Retinal pigment epithelial cell (primary cell): ENCODE data around the gene OGG1.

Source experiments
- DNase-seq: peaks from one replicate; pipeline ENCODE4 v3.0.0-alpha.2; 2010; ENCODE audit warnings: low read depth
- H3K4me3 ChIP-seq: 2 replicates; pipeline ENCODE4 v1.5.1; 2011; ENCODE audit warnings: mild to moderate bottlenecking, low read length, control low read depth, moderate library complexity
- CTCF ChIP-seq: conservative IDR thresholded peaks from 2 replicates; pipeline ENCODE4 v1.5.1; 2011; ENCODE audit warnings: low read depth, low read length, control low read depth, inconsistent platforms

Gene OGG1

GRCh38 chr3:9791790-9792404, 42.1 kb downstream of the OGG1 start:
- no peak for DNase-seq
- TF ChIP-seq CTCF, result no peak
- peak overlapping the region; percentile 98 for H3K4me3 ChIP-seq

- peak; percentile 84 for DNase-seq
- no peak for TF ChIP-seq CTCF
- peak within 1 kb of the TSS; percentile 98 for H3K4me3 ChIP-seq
Measured at GRCh38 chr3:9792405-9793160, 42.8 kb downstream of the OGG1 start, which contains the start of the genes ARPC4 and TADA3. Gene ARPC4 (plus strand): TSS chr3:9793082. CDS start chr3:9793122, 40 bp downstream. Gene TADA3 (minus strand): TSS chr3:9792473. CDS start chr3:9791466, 1,007 bp downstream.

- H3K4me3 ChIP-seq, result peak overlapping the region; percentile 98
- no peak for TF ChIP-seq CTCF
- DNase-seq, result no peak
Measured at GRCh38 chr3:9793161-9793781, 43.5 kb downstream of the OGG1 start.

- H3K4me3 ChIP-seq, result no peak overlapping the region
- DNase-seq, result no peak
- TF ChIP-seq CTCF, result no peak
Measured at GRCh38 chr3:9794400-9794799, 44.6 kb downstream of the OGG1 start.

GRCh38 chr3:9795207-9795606, 45.5 kb downstream of the OGG1 start:
- DNase-seq, result no peak
- H3K4me3 ChIP-seq, result no peak overlapping the region
- TF ChIP-seq CTCF, result no peak

GRCh38 chr3:9797196-9797945, 47.6 kb downstream of the OGG1 start:
- TF ChIP-seq CTCF, result no peak
- no peak overlapping the region for H3K4me3 ChIP-seq
- DNase-seq, result no peak
